Measurements from ENCODE around the gene WDR45B.

WDR45B gene

GRCh38 chr17:82687871-82688270 is 39.6 kb upstream of the WDR45B start:
- Histone ChIP-seq H3K27me3 (ENCODE audit: insufficient read depth, low read length) (no peaks in the 10 kb centered on the region), H2AFZ (ENCODE audit: low read length, unreplicated experiment) (no peak overlapping the region), H3K4me3 (ENCODE audit: low read depth, low read length) (no peak overlapping the region), H3K79me2 (ENCODE audit: control insufficient read depth, insufficient read depth, low read length, unreplicated experiment) (no peaks in the 10 kb centered on the region), H3K36me3 (ENCODE audit: insufficient read depth, low read length) (no peaks in the 10 kb centered on the region), H3K27ac (ENCODE audit: low read depth, low read length) (no peak overlapping the region), H3K4me1 (ENCODE audit: control insufficient read depth, insufficient read depth, low read length, unreplicated experiment) (no peaks in the 10 kb centered on the region)

- no peaks in the 10 kb centered on the region for H3K36me3 ChIP-seq (ENCODE audit: insufficient read depth, low read length)
- H2AFZ ChIP-seq (ENCODE audit: low read length, unreplicated experiment) = no peak overlapping the region
- no peaks in the 10 kb centered on the region for H3K27me3 ChIP-seq (ENCODE audit: insufficient read depth, low read length)
- H3K27ac ChIP-seq (ENCODE audit: low read depth, low read length) = no peak overlapping the region
- H3K4me1 ChIP-seq (ENCODE audit: control insufficient read depth, insufficient read depth, low read length, unreplicated experiment) = no peaks in the 10 kb centered on the region
- H3K4me3 ChIP-seq (ENCODE audit: low read depth, low read length) = no peak overlapping the region
- H3K79me2 ChIP-seq (ENCODE audit: control insufficient read depth, insufficient read depth, low read length, unreplicated experiment) = no peaks in the 10 kb centered on the region
Observed at GRCh38 chr17:82687375-82687861, 39.2 kb upstream of the WDR45B start.

GRCh38 chr17:82686366-82687324 is 38.4 kb upstream of the WDR45B start:
- Histone ChIP-seq H3K4me1 (ENCODE audit: control insufficient read depth, insufficient read depth, low read length, unreplicated experiment) (no peaks in the 10 kb centered on the region), H3K79me2 (ENCODE audit: control insufficient read depth, insufficient read depth, low read length, unreplicated experiment) (no peaks in the 10 kb centered on the region), H3K4me3 (ENCODE audit: low read depth, low read length) (no peak overlapping the region), H3K36me3 (ENCODE audit: insufficient read depth, low read length) (no peaks in the 10 kb centered on the region), H3K27ac (ENCODE audit: low read depth, low read length) (no peak overlapping the region), H3K27me3 (ENCODE audit: insufficient read depth, low read length) (no peaks in the 10 kb centered on the region), H2AFZ (ENCODE audit: low read length, unreplicated experiment) (no peak overlapping the region)

- Histone ChIP-seq H3K79me2 (ENCODE audit: control insufficient read depth, insufficient read depth, low read length, unreplicated experiment) (no peaks in the 10 kb centered on the region), H2AFZ (ENCODE audit: low read length, unreplicated experiment) (no peak overlapping the region), H3K27ac (ENCODE audit: low read depth, low read length) (no peak overlapping the region), H3K36me3 (ENCODE audit: insufficient read depth, low read length) (no peaks in the 10 kb centered on the region), H3K27me3 (ENCODE audit: insufficient read depth, low read length) (no peaks in the 10 kb centered on the region), H3K4me1 (ENCODE audit: control insufficient read depth, insufficient read depth, low read length, unreplicated experiment) (no peaks in the 10 kb centered on the region), H3K4me3 (ENCODE audit: low read depth, low read length) (no peak overlapping the region)
Observed at GRCh38 chr17:82685291-82685690, 37.0 kb upstream of the WDR45B start.

- Histone ChIP-seq H3K4me1 (ENCODE audit: control insufficient read depth, insufficient read depth, low read length, unreplicated experiment) (no peaks in the 10 kb centered on the region), H3K36me3 (ENCODE audit: insufficient read depth, low read length) (no peaks in the 10 kb centered on the region), H3K79me2 (ENCODE audit: control insufficient read depth, insufficient read depth, low read length, unreplicated experiment) (no peaks in the 10 kb centered on the region), H2AFZ (ENCODE audit: low read length, unreplicated experiment) (no peak overlapping the region), H3K4me3 (ENCODE audit: low read depth, low read length) (no peak overlapping the region), H3K27me3 (ENCODE audit: insufficient read depth, low read length) (no peaks in the 10 kb centered on the region), H3K27ac (ENCODE audit: low read depth, low read length) (no peak overlapping the region)
Observed at GRCh38 chr17:82684228-82684841, 36.1 kb upstream of the WDR45B start.

- Histone ChIP-seq H3K79me2 (ENCODE audit: control insufficient read depth, insufficient read depth, low read length, unreplicated experiment) (no peaks in the 10 kb centered on the region), H3K27me3 (ENCODE audit: insufficient read depth, low read length) (no peaks in the 10 kb centered on the region), H3K27ac (ENCODE audit: low read depth, low read length) (no peak overlapping the region)
Observed at GRCh38 chr17:82683534-82683933, 35.3 kb upstream of the WDR45B start.

GRCh38 chr17:82681547-82681946 is 33.3 kb upstream of the WDR45B start:
- no peak overlapping the region for H2AFZ ChIP-seq (ENCODE audit: low read length, unreplicated experiment)
- no peaks in the 10 kb centered on the region for H3K4me1 ChIP-seq (ENCODE audit: control insufficient read depth, insufficient read depth, low read length, unreplicated experiment)
- no peak overlapping the region for H3K27ac ChIP-seq (ENCODE audit: low read depth, low read length)
- H3K4me3 ChIP-seq (ENCODE audit: low read depth, low read length) = no peak overlapping the region
- no peaks in the 10 kb centered on the region for H3K27me3 ChIP-seq (ENCODE audit: insufficient read depth, low read length)
- H3K36me3 ChIP-seq (ENCODE audit: insufficient read depth, low read length) = no peaks in the 10 kb centered on the region
- no peaks in the 10 kb centered on the region for H3K79me2 ChIP-seq (ENCODE audit: control insufficient read depth, insufficient read depth, low read length, unreplicated experiment)

More at GRCh38 chr17:82683534-82683933, 35.3 kb upstream of the WDR45B start:
- no peak overlapping the region for H3K4me3 ChIP-seq (ENCODE audit: low read depth, low read length)
- no peak overlapping the region for H2AFZ ChIP-seq (ENCODE audit: low read length, unreplicated experiment)
- H3K4me1 ChIP-seq (ENCODE audit: control insufficient read depth, insufficient read depth, low read length, unreplicated experiment) = no peaks in the 10 kb centered on the region
- H3K36me3 ChIP-seq (ENCODE audit: insufficient read depth, low read length) = no peaks in the 10 kb centered on the region

GRCh38 chr17:82679586-82680465 is 31.6 kb upstream of the WDR45B start:
- Histone ChIP-seq H3K4me1 (ENCODE audit: control insufficient read depth, insufficient read depth, low read length, unreplicated experiment) (no peaks in the 10 kb centered on the region), H2AFZ (ENCODE audit: low read length, unreplicated experiment) (no peak overlapping the region), H3K4me3 (ENCODE audit: low read depth, low read length) (no peak overlapping the region), H3K36me3 (ENCODE audit: insufficient read depth, low read length) (no peaks in the 10 kb centered on the region), H3K27me3 (ENCODE audit: insufficient read depth, low read length) (no peaks in the 10 kb centered on the region), H3K79me2 (ENCODE audit: control insufficient read depth, insufficient read depth, low read length, unreplicated experiment) (no peaks in the 10 kb centered on the region), H3K27ac (ENCODE audit: low read depth, low read length) (no peak overlapping the region)

- no peak overlapping the region for H3K27ac ChIP-seq (ENCODE audit: low read depth, low read length)
- H2AFZ ChIP-seq (ENCODE audit: low read length, unreplicated experiment) = no peak overlapping the region
- H3K36me3 ChIP-seq (ENCODE audit: insufficient read depth, low read length) = no peaks in the 10 kb centered on the region
- no peaks in the 10 kb centered on the region for H3K4me1 ChIP-seq (ENCODE audit: control insufficient read depth, insufficient read depth, low read length, unreplicated experiment)
- H3K79me2 ChIP-seq (ENCODE audit: control insufficient read depth, insufficient read depth, low read length, unreplicated experiment) = no peaks in the 10 kb centered on the region
- H3K4me3 ChIP-seq (ENCODE audit: low read depth, low read length) = no peak overlapping the region
- no peaks in the 10 kb centered on the region for H3K27me3 ChIP-seq (ENCODE audit: insufficient read depth, low read length)
Observed at GRCh38 chr17:82678265-82678891, 30.1 kb upstream of the WDR45B start.

- H2AFZ ChIP-seq (ENCODE audit: low read length, unreplicated experiment) = no peak overlapping the region
- no peaks in the 10 kb centered on the region for H3K79me2 ChIP-seq (ENCODE audit: control insufficient read depth, insufficient read depth, low read length, unreplicated experiment)
- no peaks in the 10 kb centered on the region for H3K36me3 ChIP-seq (ENCODE audit: insufficient read depth, low read length)
- no peaks in the 10 kb centered on the region for H3K27me3 ChIP-seq (ENCODE audit: insufficient read depth, low read length)
- H3K4me3 ChIP-seq (ENCODE audit: low read depth, low read length) = no peak overlapping the region
- H3K4me1 ChIP-seq (ENCODE audit: control insufficient read depth, insufficient read depth, low read length, unreplicated experiment) = no peaks in the 10 kb centered on the region
- no peak overlapping the region for H3K27ac ChIP-seq (ENCODE audit: low read depth, low read length)
Observed at GRCh38 chr17:82677353-82677925, 29.2 kb upstream of the WDR45B start.
